A549 (cell line): ENCODE data around the gene GDF10.

Experiments
- BHLHE40 ChIP-seq: IDR thresholded peaks from 2 replicates; pipeline ENCODE4 v1.6.1; 2012; ENCODE audit warnings: low read depth, low read length, inconsistent platforms
- CTCF ChIP-seq: fragments of >200 bp; sonication (Bioruptor Twin); formaldehyde crosslinking; IDR thresholded peaks from 3 replicates; pipeline ENCODE4 v1.5.1; 2016
- FOXS1 ChIP-seq: fragments of 250-450 bp; sonication (Bioruptor Pico); IDR thresholded peaks from 2 replicates; pipeline ENCODE4 v1.5.0; 2020; ENCODE audit warnings: mild to moderate bottlenecking, moderate library complexity
- HMGXB4 ChIP-seq: fragments of 250-450 bp; sonication (Bioruptor Pico); IDR thresholded peaks from 2 replicates; pipeline ENCODE4 v1.5.0; 2021; ENCODE audit warnings: mild to moderate bottlenecking, moderate library complexity, borderline replicate concordance
- MAFK ChIP-seq: fragments of 450-650 bp; IDR thresholded peaks from 2 replicates; pipeline ENCODE4 v1.6.1; 2014; ENCODE audit not compliant: partially characterized antibody
- MAX ChIP-seq: IDR thresholded peaks from 2 replicates; pipeline ENCODE4 v1.6.1; 2012
- NR3C1 ChIP-seq: fragments of >200 bp; sonication (Bioruptor Twin); formaldehyde crosslinking; IDR thresholded peaks from 3 replicates; pipeline ENCODE4 v1.6.1; 2017
- POLR2A ChIP-seq: IDR thresholded peaks from 2 replicates; pipeline ENCODE4 v1.6.1; 2012; ENCODE audit warnings: mild to moderate bottlenecking, low read length
- RAD21 ChIP-seq, 2 experiments: fragments of >200 bp in 1 of 2; sonication (Bioruptor Twin) in 1 of 2; formaldehyde crosslinking in 1 of 2; IDR thresholded peaks in 1 of 2; conservative IDR thresholded peaks in 1 of 2; 2 replicates in 1 of 2; 3 replicates in 1 of 2; pipeline ENCODE4 v1.6.1; 2012 to 2018; ENCODE audit warnings: inconsistent platforms in 1 of 2
- TP53 ChIP-seq: fragments of 250-450 bp; sonication (Bioruptor Pico); IDR thresholded peaks from 2 replicates; pipeline ENCODE4 v1.5.0; 2021; ENCODE audit warnings: mild to moderate bottlenecking, moderate library complexity

DNA sequence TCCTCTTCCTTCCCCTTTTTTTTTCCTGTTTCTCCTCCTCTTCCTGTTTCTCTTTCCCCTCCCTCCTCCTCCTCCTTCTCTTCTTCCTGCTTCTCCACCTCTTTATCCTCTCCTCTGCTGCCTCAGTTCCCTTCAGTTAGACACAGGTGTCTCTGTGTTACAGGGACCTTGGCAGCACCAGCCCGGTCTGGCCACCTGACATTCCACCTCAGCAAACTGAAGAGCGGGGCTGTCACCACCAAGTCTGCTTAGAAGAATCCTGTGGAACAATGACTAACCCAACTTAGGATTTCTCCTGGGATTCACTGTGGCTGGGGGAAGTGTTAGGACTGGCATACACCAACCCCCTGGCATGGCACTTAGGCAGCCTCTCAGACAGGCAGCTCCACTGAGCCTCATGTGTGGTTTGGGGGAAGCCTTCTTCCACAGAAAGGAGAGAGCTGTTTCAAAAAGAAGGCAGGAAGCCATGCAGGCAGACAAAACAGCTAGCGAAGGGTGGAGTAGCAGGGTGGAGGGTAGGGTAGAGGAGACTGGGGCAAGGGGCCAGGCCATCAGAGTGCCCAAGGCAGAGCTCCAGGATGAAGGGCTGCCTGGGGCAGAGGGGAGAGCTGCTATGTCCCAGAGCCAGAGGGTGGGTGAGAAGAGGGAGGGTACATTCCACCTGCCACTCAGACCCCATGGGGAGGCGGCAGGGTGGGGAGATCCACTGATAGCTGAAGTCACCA is 13.2 kb upstream of the GDF10 start:
- TF ChIP-seq CTCF (no peak), RAD21 (conservative IDR thresholded peaks at IDR 0.05 in 1 of 2, IDR thresholded peaks at IDR 0.05 in 1 of 2) (no peak), MAFK (no peak), NR3C1 (no peak), TP53 (no peak), MAX (no peak), HMGXB4 (CRISPR knock-in tag) (no peak), BHLHE40 (no peak), FOXS1 (CRISPR knock-in tag) (no peak), POLR2A (no peak)
